Measurements from ENCODE around the gene C17orf114.

GRCh38 chr17:4833941-4834680 lies 32.0 kb upstream of the C17orf114 start:
- TF ChIP-seq, protein P1, sequence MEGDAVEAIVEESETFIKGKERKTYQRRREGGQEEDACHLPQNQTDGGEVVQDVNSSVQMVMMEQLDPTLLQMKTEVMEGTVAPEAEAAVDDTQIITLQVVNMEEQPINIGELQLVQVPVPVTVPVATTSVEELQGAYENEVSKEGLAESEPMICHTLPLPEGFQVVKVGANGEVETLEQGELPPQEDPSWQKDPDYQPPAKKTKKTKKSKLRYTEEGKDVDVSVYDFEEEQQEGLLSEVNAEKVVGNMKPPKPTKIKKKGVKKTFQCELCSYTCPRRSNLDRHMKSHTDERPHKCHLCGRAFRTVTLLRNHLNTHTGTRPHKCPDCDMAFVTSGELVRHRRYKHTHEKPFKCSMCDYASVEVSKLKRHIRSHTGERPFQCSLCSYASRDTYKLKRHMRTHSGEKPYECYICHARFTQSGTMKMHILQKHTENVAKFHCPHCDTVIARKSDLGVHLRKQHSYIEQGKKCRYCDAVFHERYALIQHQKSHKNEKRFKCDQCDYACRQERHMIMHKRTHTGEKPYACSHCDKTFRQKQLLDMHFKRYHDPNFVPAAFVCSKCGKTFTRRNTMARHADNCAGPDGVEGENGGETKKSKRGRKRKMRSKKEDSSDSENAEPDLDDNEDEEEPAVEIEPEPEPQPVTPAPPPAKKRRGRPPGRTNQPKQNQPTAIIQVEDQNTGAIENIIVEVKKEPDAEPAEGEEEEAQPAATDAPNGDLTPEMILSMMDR (IDR thresholded peaks at IDR 0.05) = no peak
- TF ChIP-seq POLR2A (IDR thresholded peaks at IDR 0.05) = no peak
